ENCODE results near the gene SHANK1.

Gene SHANK1

GRCh38 chr19:50716178-50717025, 3.2 kb downstream of the SHANK1 start:
- no peaks in the 10 kb centered on the region for H3K4me1 ChIP-seq (ENCODE audit: control insufficient read depth, insufficient read depth, low read length)
- H3K4me3 ChIP-seq (ENCODE audit: low read depth, low read length): no peak overlapping the region
- no peak overlapping the region for H3K27ac ChIP-seq (ENCODE audit: extremely low read depth, low read depth, low read length)
- ChIA-PET CTCF (interaction anchor here (0.7 to 3.6 kb wide), 5 partner anchors 8 to 575 kb away, joined by 3 to 17 read pairs (median 4); no protein-coding TSS in a partner anchor), POLR2A (no interaction called here)
- H3K9me3 ChIP-seq (ENCODE audit: control insufficient read depth, insufficient read depth, low read depth, low read length): no peaks in the 10 kb centered on the region
- H3K36me3 ChIP-seq (ENCODE audit: control insufficient read depth in 2 of 2, insufficient read depth in 1 of 2, low read length in 2 of 2): no peaks in the 10 kb centered on the region
- TF ChIP-seq, protein P1, sequence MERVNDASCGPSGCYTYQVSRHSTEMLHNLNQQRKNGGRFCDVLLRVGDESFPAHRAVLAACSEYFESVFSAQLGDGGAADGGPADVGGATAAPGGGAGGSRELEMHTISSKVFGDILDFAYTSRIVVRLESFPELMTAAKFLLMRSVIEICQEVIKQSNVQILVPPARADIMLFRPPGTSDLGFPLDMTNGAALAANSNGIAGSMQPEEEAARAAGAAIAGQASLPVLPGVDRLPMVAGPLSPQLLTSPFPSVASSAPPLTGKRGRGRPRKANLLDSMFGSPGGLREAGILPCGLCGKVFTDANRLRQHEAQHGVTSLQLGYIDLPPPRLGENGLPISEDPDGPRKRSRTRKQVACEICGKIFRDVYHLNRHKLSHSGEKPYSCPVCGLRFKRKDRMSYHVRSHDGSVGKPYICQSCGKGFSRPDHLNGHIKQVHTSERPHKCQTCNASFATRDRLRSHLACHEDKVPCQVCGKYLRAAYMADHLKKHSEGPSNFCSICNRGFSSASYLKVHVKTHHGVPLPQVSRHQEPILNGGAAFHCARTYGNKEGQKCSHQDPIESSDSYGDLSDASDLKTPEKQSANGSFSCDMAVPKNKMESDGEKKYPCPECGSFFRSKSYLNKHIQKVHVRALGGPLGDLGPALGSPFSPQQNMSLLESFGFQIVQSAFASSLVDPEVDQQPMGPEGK (tag by site-specific recombination; IDR thresholded peaks at IDR 0.05): no peak
- no peak for TF ChIP-seq PRDM2 (tag by site-specific recombination; IDR thresholded peaks at IDR 0.05; ENCODE audit: borderline replicate concordance)
- no peak for TF ChIP-seq KLF8 (tag by site-specific recombination; IDR thresholded peaks at IDR 0.05)
- TF ChIP-seq ZNF121 (tag by site-specific recombination; IDR thresholded peaks at IDR 0.05): no peak
- TF ChIP-seq HOXC10 (CRISPR knock-in tag; IDR thresholded peaks at IDR 0.05): no peak
- no peak for TF ChIP-seq ZNF2 (tag by site-specific recombination; IDR thresholded peaks at IDR 0.05)
- no peak for TF ChIP-seq ZBTB10 (tag by site-specific recombination; IDR thresholded peaks at IDR 0.05)
- no peak for TF ChIP-seq ZNF670 (tag by site-specific recombination; IDR thresholded peaks at IDR 0.05; ENCODE audit: low read depth)
- TF ChIP-seq, protein P2, sequence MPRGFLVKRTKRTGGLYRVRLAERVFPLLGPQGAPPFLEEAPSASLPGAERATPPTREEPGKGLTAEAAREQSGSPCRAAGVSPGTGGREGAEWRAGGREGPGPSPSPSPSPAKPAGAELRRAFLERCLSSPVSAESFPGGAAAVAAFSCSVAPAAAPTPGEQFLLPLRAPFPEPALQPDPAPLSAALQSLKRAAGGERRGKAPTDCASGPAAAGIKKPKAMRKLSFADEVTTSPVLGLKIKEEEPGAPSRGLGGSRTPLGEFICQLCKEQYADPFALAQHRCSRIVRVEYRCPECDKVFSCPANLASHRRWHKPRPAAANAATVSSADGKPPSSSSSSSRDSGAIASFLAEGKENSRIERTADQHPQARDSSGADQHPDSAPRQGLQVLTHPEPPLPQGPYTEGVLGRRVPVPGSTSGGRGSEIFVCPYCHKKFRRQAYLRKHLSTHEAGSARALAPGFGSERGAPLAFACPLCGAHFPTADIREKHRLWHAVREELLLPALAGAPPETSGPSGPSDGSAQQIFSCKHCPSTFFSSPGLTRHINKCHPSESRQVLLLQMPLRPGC (tag by site-specific recombination; IDR thresholded peaks at IDR 0.05): no peak
- no peak for TF ChIP-seq ZNF707 (tag by site-specific recombination; IDR thresholded peaks at IDR 0.05)
- no peak for TF ChIP-seq ZNF146 (tag by site-specific recombination; IDR thresholded peaks at IDR 0.05)
- no peak for TF ChIP-seq ZBTB44 (tag by site-specific recombination; IDR thresholded peaks at IDR 0.05)
- no peak for TF ChIP-seq OSR2 (tag by site-specific recombination; IDR thresholded peaks at IDR 0.05)
- no peak for TF ChIP-seq ZBTB11 (tag by site-specific recombination; conservative IDR thresholded peaks at IDR 0.05; ENCODE audit: low read depth)
- no peak for TF ChIP-seq BCL11A (tag by site-specific recombination; IDR thresholded peaks at IDR 0.05; ENCODE audit: low read depth)
- no peak for TF ChIP-seq ZNF521 (tag by site-specific recombination; IDR thresholded peaks at IDR 0.05)
- TF ChIP-seq ZNF274 (IDR thresholded peaks at IDR 0.05; ENCODE audit: low read length): no peak
- TF ChIP-seq ZNF274 (tag by site-specific recombination; IDR thresholded peaks at IDR 0.05; ENCODE audit: borderline replicate concordance): no peak
- no peak for TF ChIP-seq ZNF132 (tag by site-specific recombination; IDR thresholded peaks at IDR 0.05; ENCODE audit: borderline replicate concordance)
